ENCODE results near the gene SERF2.
"Not testable (repeated sequence)": the region's sequence is repeated elsewhere in the genome, so short reads cannot be mapped to it uniquely, and the experiment has no call there.

The SERF2 gene

DNA sequence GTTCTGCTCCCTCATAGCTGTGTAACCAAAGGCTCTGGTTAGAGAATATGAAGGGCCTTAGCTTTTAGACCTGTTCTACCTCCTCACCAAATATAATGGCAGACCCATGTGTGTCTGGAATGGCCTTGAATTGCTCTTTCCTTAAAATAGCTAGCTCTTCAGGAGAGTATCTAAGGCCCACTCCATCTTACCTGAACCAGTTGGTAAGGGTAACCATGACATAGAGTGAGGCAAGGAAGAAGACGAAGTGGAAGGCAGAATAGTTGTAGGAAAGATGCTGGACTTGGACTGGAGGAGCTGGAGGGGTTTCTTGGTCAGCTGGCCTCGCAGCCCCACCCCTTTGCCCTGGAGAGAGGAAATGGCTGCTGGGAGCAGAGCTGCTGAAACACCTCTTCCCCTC lies 3.1 kb downstream of the SERF2 start:
- Histone ChIP-seq H3K4me3 (ENCODE audit: low read depth in 1 of 2, low read length in 2 of 2) (no peak overlapping the region), H3K9ac (ENCODE audit: low read length) (no peak overlapping the region), H3K4me1 (ENCODE audit: insufficient read depth, low read length) (peaks cover 39% of the 10 kb centered on the region), H3K27ac (ENCODE audit: low read depth, low read length) (no peak overlapping the region), H3K36me3 (ENCODE audit: insufficient read depth, low read length) (peaks cover 55% of the 10 kb centered on the region), H3K9me3 (ENCODE audit: low read length) (no peaks in the 10 kb centered on the region), H3K27me3 (ENCODE audit: control insufficient read depth in 1 of 2, insufficient read depth in 2 of 2, low read length in 2 of 2) (no peaks in the 10 kb centered on the region)

DNA sequence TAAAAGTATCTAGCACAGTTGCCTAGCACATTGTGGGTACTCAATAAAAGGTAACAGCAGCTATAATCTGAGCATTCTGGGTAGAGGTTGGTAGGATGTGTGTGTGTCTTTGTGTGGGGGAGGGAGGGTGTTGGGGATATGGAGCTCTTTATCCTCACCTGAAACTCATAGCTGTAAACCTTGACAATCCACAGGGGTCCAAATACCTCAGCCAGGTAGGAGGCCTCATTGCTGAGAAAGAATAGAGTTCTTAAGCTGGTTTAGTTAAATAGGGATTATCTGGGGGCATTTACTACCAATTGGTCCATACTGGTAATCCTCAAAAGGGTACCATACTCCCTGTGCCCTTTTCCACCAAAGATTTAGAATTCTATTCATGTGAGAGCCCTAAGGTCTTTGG lies 3.9 kb downstream of the SERF2 start:
- Histone ChIP-seq H3K4me1 (ENCODE audit: insufficient read depth, low read length) (peaks cover 40% of the 10 kb centered on the region), H3K27me3 (ENCODE audit: control insufficient read depth in 1 of 2, insufficient read depth in 2 of 2, low read length in 2 of 2) (no peaks in the 10 kb centered on the region), H3K4me3 (ENCODE audit: low read depth in 1 of 2, low read length in 2 of 2) (no peak overlapping the region), H3K36me3 (ENCODE audit: insufficient read depth, low read length) (peaks cover 55% of the 10 kb centered on the region), H3K27ac (ENCODE audit: low read depth, low read length) (no peak overlapping the region), H3K9me3 (ENCODE audit: low read length) (no peaks in the 10 kb centered on the region), H3K9ac (ENCODE audit: low read length) (no peak overlapping the region)

DNA sequence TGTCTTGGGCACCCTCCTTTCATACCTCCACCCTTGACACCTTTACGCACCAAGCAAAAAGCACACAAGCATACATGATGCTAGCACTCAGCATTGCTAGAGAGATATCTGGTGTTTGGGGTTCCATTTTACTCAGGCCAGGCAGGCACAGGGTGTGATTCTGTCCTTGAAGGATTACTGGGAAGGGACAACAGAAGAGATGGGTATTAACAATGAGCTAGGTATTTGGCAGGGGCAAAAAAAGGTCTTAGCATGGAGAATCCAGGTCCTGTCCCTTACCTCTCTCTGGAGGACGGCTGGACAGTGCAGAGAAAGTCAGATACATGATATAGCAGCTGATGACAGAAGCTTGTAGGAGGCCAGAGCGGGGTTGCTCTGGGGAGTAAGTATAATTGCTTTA lies 4.4 kb downstream of the SERF2 start:
- peaks cover 58% of the 10 kb centered on the region for H3K36me3 ChIP-seq (ENCODE audit: insufficient read depth, low read length)
- no peak overlapping the region for H3K9ac ChIP-seq (ENCODE audit: low read length)
- H3K27ac ChIP-seq (ENCODE audit: low read depth, low read length), result no peak overlapping the region
- H3K4me1 ChIP-seq (ENCODE audit: insufficient read depth, low read length), result peaks cover 45% of the 10 kb centered on the region
- no peak overlapping the region for H3K4me3 ChIP-seq (ENCODE audit: low read depth in 1 of 2, low read length in 2 of 2)
- H3K27me3 ChIP-seq (ENCODE audit: control insufficient read depth in 1 of 2, insufficient read depth in 2 of 2, low read length in 2 of 2), result no peaks in the 10 kb centered on the region
- H3K9me3 ChIP-seq (ENCODE audit: low read length), result no peaks in the 10 kb centered on the region

DNA sequence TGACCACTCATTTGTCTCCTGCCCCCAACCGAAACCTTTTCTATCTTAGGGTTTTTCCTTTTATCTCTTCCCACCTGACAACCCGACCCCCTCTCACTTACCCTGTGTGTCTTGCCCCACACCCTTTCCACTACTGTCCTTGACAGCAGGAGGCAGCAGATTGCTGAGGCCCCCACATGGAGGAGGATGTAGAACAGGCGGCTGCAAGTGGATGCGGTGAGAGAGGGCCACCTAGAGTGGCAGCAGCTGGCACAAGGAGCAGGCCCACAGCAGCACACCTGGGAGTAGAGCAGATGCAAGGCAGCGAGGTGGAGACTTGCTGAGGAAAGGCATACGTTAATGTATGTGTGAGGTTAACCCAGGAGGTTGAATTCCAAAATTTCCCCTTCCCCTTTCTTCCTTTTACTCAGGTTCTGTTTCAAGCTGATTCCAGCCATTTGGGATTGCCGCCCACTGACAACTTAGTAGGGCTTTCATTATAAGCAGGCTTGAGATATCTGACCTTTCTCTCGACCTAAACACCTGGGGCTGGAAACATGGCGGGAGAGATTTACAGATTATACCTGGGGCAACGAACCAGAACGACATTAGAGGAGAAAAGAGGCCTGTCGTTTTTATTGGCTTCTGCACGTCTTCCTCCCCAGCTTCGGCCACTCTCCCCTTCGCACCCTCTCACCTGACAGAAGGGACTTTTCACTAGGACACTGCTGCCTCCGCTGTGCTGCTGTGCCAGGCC lies 7.3 kb downstream of the SERF2 start:
- H3K9me3 ChIP-seq (ENCODE audit: low read length), result no peaks in the 10 kb centered on the region
- no peaks in the 10 kb centered on the region for H3K27me3 ChIP-seq (ENCODE audit: control insufficient read depth in 1 of 2, insufficient read depth in 2 of 2, low read length in 2 of 2)
- peaks cover 32% of the 10 kb centered on the region for H3K4me1 ChIP-seq (ENCODE audit: insufficient read depth, low read length)
- H3K36me3 ChIP-seq (ENCODE audit: insufficient read depth, low read length), result peaks cover 53% of the 10 kb centered on the region
- peak overlapping the region in 1 of 2 donors; percentile 89 for H3K4me3 ChIP-seq (ENCODE audit: low read depth in 1 of 2, low read length in 2 of 2)
- H3K9ac ChIP-seq (ENCODE audit: low read length), result peak overlapping the region; percentile 31
- peak overlapping the region; percentile 52 for H3K27ac ChIP-seq (ENCODE audit: low read depth, low read length)

DNA sequence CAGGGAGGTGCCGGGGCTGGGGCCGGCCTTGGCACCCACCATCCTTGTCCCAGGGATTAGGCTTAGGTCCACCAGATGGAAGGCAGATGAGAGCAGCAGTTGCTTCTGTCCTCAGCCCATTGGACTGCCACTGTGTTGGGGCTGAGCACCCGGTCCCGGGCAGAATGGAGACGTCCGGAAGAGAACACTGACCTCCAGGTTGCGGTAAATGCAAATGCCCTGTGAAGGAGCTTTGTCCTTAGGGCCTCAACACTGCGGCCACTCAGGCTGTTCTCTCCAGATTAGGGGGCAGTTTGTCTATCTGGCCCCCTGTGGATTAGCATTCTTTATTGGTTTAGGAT lies 7.8 kb downstream of the SERF2 start, which contains the start of gene SERINC4:
Gene SERINC4, minus strand, starts transcription at position 276 of the 341 bp plus-strand sequence. Its CDS starts 234 bp downstream, at position 42.
- H3K9ac ChIP-seq (ENCODE audit: low read length), result peak within 1 kb of the TSS; percentile 87
- no peaks in the 10 kb centered on the region for H3K27me3 ChIP-seq (ENCODE audit: control insufficient read depth in 1 of 2, insufficient read depth in 2 of 2, low read length in 2 of 2)
- peak within 1 kb of the TSS; percentile 52 for H3K27ac ChIP-seq (ENCODE audit: low read depth, low read length)
- H3K36me3 ChIP-seq (ENCODE audit: insufficient read depth, low read length), result peaks cover 53% of the 10 kb centered on the region
- no peaks in the 10 kb centered on the region for H3K9me3 ChIP-seq (ENCODE audit: low read length)
- H3K4me1 ChIP-seq (ENCODE audit: insufficient read depth, low read length), result peaks cover 27% of the 10 kb centered on the region
- peak within 1 kb of the TSS; percentile 69 to 89 for H3K4me3 ChIP-seq (ENCODE audit: low read depth in 1 of 2, low read length in 2 of 2)

DNA sequence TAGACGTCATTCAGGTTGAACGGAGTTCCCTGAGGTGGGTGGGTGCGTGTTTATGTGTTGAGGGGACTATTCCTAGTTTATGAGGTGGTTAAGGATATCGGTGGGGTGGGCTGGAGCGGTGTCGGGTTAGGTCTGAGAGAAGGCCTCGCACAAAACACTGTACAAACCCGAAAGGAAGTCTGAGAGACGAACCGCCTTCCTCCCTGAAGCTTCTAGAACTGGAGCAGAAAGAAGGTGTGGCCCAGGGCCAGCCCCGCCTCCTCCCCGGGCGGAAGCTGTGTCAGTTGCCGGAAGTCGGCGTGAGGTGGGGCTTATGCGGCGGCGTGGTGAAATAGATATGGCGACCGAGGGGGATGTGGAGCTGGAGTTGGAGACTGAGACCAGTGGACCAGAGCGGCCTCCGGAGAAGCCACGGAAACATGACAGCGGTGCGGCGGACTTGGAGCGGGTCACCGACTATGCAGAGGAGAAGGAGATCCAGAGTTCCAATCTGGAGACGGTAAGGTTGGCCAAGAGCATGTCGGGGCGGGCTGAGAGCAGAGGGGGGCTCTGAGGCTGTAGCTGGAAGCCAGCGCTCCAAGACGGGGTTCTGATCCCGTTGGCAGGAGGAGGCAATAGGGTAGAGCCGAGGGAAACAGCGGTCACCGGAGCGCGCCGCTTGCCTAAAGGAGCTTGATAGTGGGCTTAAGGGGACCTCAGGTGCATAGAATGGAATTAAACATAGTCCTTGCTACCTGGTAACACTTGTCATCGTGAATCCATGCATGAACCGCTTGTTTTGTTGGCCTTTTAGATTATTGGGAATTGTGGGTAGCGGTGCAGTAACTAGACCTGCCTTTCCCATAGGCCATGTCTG lies 8.4 kb downstream of the SERF2 start, which contains the start of gene HYPK:
Gene HYPK, plus strand, starts transcription at position 314 of the 856 bp plus-strand sequence. Its CDS starts 24 bp downstream, at position 338.
- Histone ChIP-seq H3K36me3 (ENCODE audit: insufficient read depth, low read length) (peaks cover 53% of the 10 kb centered on the region), H3K4me3 (ENCODE audit: low read depth in 1 of 2, low read length in 2 of 2) (peak within 1 kb of the TSS; percentile 69 to 89), H3K27ac (ENCODE audit: low read depth, low read length) (peak within 1 kb of the TSS; percentile 52), H3K9ac (ENCODE audit: low read length) (peak within 1 kb of the TSS; percentile 87), H3K27me3 (ENCODE audit: control insufficient read depth in 1 of 2, insufficient read depth in 2 of 2, low read length in 2 of 2) (no peaks in the 10 kb centered on the region), H3K9me3 (ENCODE audit: low read length) (no peaks in the 10 kb centered on the region), H3K4me1 (ENCODE audit: insufficient read depth, low read length) (peaks cover 21% of the 10 kb centered on the region)

DNA sequence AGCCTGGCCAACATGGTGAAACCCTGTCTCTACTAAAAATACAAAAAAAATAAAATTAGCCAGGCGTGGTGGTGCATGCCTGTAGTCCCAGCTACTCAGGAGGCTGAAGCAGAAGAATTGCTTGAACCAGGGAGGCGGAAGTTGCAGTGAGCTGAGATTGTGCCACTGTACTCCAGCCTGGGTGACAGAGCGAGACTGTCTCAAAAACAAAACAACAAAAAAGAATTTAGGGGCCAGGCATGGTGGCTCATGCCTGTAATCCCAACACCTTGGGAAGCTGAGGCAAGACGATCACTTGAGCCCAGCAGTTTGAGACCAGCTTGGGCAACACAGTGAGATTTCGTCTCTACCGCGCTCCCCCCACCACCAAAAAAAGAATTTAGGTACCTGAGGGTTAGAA lies 10.6 kb downstream of the SERF2 start:
- not testable (repeated sequence) for H3K9ac ChIP-seq (ENCODE audit: low read length); H3K9me3 ChIP-seq (ENCODE audit: low read length); H3K27me3 ChIP-seq (ENCODE audit: control insufficient read depth in 1 of 2, insufficient read depth in 2 of 2, low read length in 2 of 2); H3K4me3 ChIP-seq (ENCODE audit: low read depth in 1 of 2, low read length in 2 of 2); H3K27ac ChIP-seq (ENCODE audit: low read depth, low read length)
- Histone ChIP-seq H3K4me1 (ENCODE audit: insufficient read depth, low read length) (peaks cover 15% of the 10 kb centered on the region), H3K36me3 (ENCODE audit: insufficient read depth, low read length) (peaks cover 48% of the 10 kb centered on the region)

DNA sequence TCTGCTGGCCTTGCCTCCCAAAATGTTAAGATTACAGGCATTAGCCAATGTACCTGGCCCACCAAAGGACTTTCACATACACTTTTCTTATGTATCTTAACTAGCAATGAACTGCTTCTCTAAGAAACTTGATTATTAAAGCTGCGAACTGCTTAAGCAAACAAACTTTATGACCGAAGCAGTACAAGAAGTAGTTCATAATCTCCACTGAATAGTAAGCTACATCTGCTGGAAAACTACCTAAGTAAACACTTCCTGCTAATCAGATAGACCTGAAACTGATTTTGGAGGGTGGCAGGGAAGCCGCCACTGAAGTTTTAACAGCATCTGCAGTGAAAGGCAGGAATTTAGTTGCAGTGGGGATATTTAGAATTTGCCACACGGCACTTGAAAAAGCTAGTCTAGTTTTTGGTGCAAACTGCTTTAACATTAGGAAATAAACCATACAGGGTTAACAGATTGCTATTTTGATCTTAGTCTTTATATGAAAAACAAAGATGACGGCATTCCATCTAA lies 16.4 kb downstream of the SERF2 start:
- Histone ChIP-seq H3K9ac (ENCODE audit: low read length) (no peak overlapping the region), H3K27me3 (ENCODE audit: control insufficient read depth in 1 of 2, insufficient read depth in 2 of 2, low read length in 2 of 2) (no peaks in the 10 kb centered on the region), H3K9me3 (ENCODE audit: low read length) (no peaks in the 10 kb centered on the region), H3K4me1 (ENCODE audit: insufficient read depth, low read length) (no peaks in the 10 kb centered on the region), H3K36me3 (ENCODE audit: insufficient read depth, low read length) (peaks cover 71% of the 10 kb centered on the region), H3K27ac (ENCODE audit: low read depth, low read length) (no peak overlapping the region), H3K4me3 (ENCODE audit: low read depth in 1 of 2, low read length in 2 of 2) (no peak overlapping the region)

DNA sequence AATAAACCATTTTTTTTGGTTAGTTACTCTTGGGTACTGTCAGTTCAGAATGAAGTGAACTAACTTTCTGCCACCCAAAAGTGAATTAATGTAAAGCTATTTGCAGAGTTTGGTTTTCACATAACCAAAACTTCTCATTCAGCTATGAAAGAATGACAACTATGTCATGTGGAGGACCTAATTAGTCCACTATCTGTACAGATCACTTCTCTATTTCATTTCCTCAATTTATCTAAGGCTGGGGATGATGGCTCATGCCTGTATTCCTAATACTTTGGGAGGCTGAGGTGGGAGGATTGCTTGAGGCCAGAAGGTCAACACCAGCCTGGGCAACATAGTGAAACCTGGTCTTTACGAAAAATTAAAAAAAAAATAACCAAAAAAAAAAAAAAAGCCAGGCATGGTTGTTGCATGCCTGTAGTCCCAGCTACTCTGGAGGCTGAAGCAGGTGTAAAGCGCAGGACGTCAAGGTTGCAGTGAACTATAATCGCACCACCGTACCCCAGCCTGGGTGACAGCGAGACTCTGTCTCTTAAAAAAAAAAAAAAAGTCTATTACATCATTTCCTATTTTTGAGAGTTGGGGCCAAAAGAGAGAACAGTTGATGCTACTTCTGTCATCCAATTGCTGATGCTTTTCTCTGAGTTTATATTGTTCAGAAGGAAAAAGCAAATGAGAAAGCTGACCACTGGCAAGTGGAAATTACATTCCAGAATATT lies 17.0 kb downstream of the SERF2 start:
- no peaks in the 10 kb centered on the region for H3K27me3 ChIP-seq (ENCODE audit: control insufficient read depth in 1 of 2, insufficient read depth in 2 of 2, low read length in 2 of 2)
- no peak overlapping the region for H3K27ac ChIP-seq (ENCODE audit: low read depth, low read length)
- no peaks in the 10 kb centered on the region for H3K9me3 ChIP-seq (ENCODE audit: low read length)
- H3K36me3 ChIP-seq (ENCODE audit: insufficient read depth, low read length), result peaks cover 76% of the 10 kb centered on the region
- H3K4me3 ChIP-seq (ENCODE audit: low read depth in 1 of 2, low read length in 2 of 2), result no peak overlapping the region
- H3K9ac ChIP-seq (ENCODE audit: low read length), result no peak overlapping the region
- H3K4me1 ChIP-seq (ENCODE audit: insufficient read depth, low read length), result no peaks in the 10 kb centered on the region

DNA sequence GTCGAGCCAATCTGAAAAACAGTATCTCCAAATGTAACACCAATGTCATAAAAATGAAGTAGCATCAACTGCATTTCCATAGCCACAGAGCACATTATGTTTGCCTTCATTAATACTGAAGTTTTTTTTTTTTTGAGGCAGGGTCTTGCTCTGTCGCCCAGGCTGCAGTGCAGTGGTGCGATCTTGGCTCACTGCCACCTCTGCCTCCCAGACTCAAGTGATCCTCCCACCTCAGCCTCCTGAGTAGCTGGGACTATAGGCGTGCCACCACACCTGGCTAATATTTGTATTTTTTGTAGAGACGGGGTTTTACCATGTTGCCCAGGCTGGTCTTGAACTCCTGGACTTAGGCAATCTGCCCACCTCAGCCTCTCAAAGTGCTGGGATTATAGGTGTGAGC lies 22.9 kb downstream of the SERF2 start:
- not testable (repeated sequence) for H3K9me3 ChIP-seq (ENCODE audit: low read length); H3K27me3 ChIP-seq (ENCODE audit: control insufficient read depth in 1 of 2, insufficient read depth in 2 of 2, low read length in 2 of 2); H3K9ac ChIP-seq (ENCODE audit: low read length); H3K4me3 ChIP-seq (ENCODE audit: low read depth in 1 of 2, low read length in 2 of 2); H3K27ac ChIP-seq (ENCODE audit: low read depth, low read length); H3K4me1 ChIP-seq (ENCODE audit: insufficient read depth, low read length)
- H3K36me3 ChIP-seq (ENCODE audit: insufficient read depth, low read length), result peaks cover 61% of the 10 kb centered on the region

DNA sequence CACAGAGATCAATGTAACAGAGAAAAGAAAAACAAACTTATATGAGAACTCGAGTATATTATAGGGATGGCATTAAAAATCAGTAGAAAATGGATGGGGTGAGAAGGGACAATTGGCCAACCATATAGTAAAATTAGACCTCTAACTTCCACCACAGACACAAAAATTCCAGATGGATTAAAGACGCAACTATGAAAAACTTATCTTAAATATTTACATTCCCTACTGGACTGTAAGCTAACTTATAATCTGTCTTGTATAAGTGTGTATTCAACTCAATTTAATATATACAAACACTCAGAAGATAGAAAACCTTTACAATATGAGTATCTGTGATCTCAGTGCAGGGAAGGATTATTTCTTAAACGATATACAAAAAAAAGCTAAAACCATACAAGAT lies 29.4 kb downstream of the SERF2 start:
- Histone ChIP-seq H3K9ac (ENCODE audit: low read length) (no peak overlapping the region), H3K36me3 (ENCODE audit: insufficient read depth, low read length) (peaks cover 11% of the 10 kb centered on the region), H3K4me1 (ENCODE audit: insufficient read depth, low read length) (peaks cover 22% of the 10 kb centered on the region), H3K4me3 (ENCODE audit: low read depth in 1 of 2, low read length in 2 of 2) (no peak overlapping the region), H3K27ac (ENCODE audit: low read depth, low read length) (no peak overlapping the region), H3K27me3 (ENCODE audit: control insufficient read depth in 1 of 2, insufficient read depth in 2 of 2, low read length in 2 of 2) (no peaks in the 10 kb centered on the region), H3K9me3 (ENCODE audit: low read length) (no peaks in the 10 kb centered on the region)

Measured in muscle layer of colon (tissue), 2 donors.